ENCODE measurements around the gene NOM1.

Gene NOM1

GRCh38 chr7:157005456-157006204 is 56.1 kb downstream of the NOM1 start:
- DNase-seq: no peak

- DNase-seq: no peak
Measured at GRCh38 chr7:157006205-157006747, 56.8 kb downstream of the NOM1 start.

GRCh38 chr7:157006829-157007469 is 57.4 kb downstream of the NOM1 start:
- no peak for DNase-seq

GRCh38 chr7:157007470-157008066 is 58.1 kb downstream of the NOM1 start:
- no peak for DNase-seq

GRCh38 chr7:157008206-157009169 is 59.0 kb downstream of the NOM1 start:
- DNase-seq: no peak

- DNase-seq: no peak
Measured at GRCh38 chr7:157009170-157009777, 59.8 kb downstream of the NOM1 start.

- DNase-seq: no peak
Measured at GRCh38 chr7:157009778-157010587, 60.5 kb downstream of the NOM1 start.

GRCh38 chr7:157010588-157011332 is 61.2 kb downstream of the NOM1 start, which contains the start of gene MNX1:
TSS of gene MNX1 (minus strand) at chr7:157010663. CDS start at chr7:157010350, 313 bp downstream.
- DNase-seq: no peak

GRCh38 chr7:157011333-157012112 is 62.0 kb downstream of the NOM1 start:
- DNase-seq: no peak

GRCh38 chr7:157012113-157012547 is 62.6 kb downstream of the NOM1 start:
- DNase-seq: no peak

GRCh38 chr7:157013101-157013500 is 63.6 kb downstream of the NOM1 start:
- no peak for DNase-seq

GRCh38 chr7:157013602-157014549 is 64.4 kb downstream of the NOM1 start:
- DNase-seq: no peak

GRCh38 chr7:157014635-157015555 is 65.4 kb downstream of the NOM1 start:
- DNase-seq: no peak

GRCh38 chr7:157016024-157016351 is 66.5 kb downstream of the NOM1 start:
- no peak for DNase-seq

- no peak for DNase-seq
Measured at GRCh38 chr7:157016352-157017041, 67.0 kb downstream of the NOM1 start.

- DNase-seq: no peak
Measured at GRCh38 chr7:157017149-157017548, 67.6 kb downstream of the NOM1 start.
